Measurements from ENCODE around the gene DZANK1.
"Not testable (repeated sequence)": the region's sequence is repeated elsewhere in the genome, so short reads cannot be mapped to it uniquely, and the experiment has no call there.

The DZANK1 gene

DNA sequence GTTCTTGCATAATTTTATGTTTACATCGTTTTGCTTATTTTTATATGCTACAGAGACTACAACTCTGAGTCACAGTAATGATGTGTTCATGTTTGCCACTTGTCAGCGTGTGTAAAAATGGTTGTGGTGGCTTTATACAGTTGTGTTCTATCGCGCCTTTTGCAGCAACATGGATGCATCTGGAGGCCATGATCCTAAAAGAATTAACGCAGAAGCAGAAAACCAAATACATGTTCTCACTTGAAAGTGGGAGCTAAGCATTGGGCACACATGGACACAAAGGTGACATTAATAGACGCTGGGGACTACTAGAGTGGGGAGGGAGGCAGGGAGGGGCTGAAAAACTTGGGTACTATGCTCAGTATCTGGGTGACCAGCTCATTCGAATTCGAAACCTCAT, 39.9 kb upstream of the DZANK1 start:
- TF ChIP-seq, protein P1, sequence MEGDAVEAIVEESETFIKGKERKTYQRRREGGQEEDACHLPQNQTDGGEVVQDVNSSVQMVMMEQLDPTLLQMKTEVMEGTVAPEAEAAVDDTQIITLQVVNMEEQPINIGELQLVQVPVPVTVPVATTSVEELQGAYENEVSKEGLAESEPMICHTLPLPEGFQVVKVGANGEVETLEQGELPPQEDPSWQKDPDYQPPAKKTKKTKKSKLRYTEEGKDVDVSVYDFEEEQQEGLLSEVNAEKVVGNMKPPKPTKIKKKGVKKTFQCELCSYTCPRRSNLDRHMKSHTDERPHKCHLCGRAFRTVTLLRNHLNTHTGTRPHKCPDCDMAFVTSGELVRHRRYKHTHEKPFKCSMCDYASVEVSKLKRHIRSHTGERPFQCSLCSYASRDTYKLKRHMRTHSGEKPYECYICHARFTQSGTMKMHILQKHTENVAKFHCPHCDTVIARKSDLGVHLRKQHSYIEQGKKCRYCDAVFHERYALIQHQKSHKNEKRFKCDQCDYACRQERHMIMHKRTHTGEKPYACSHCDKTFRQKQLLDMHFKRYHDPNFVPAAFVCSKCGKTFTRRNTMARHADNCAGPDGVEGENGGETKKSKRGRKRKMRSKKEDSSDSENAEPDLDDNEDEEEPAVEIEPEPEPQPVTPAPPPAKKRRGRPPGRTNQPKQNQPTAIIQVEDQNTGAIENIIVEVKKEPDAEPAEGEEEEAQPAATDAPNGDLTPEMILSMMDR (IDR thresholded peaks at IDR 0.05; ENCODE audit: control insufficient read depth, extremely low read depth, insufficient read depth): no peak
- no peak for DNase-seq (ENCODE audit: low read depth)
- H3K4me3 ChIP-seq (ENCODE audit: low read depth, low read length): peak overlapping the region; percentile 86

DNA sequence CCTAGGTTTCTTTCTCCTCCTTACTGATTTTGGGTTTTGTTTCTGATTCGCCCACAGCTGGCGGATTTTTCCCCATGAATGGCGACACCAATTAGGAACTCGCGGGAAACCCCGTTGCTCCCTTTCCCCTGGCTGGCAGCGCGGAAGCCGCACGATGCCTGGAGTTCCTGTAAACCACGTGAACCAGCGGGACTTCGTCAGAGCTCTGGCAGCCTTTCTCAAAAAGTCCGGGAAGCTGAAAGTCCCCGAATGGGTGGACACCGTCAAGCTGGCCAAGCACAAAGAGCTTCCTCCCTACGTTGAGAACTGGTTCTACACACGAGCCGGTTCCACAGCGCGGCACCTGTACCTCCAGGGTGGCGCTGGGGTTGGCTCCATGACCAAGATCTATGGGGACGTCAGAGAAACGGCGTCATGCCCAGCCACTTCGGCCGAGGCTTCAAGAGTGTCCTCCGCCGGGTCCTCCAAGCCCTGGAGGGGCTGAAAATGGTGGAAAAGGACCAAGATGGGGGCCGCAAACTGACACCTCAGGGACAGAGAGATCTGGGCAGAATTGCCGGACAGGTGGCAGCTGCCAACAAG, 37.7 kb upstream of the DZANK1 start:
- TF ChIP-seq, protein P1 (IDR thresholded peaks at IDR 0.05; ENCODE audit: control insufficient read depth, extremely low read depth, insufficient read depth): no peak
- no peak overlapping the region for H3K4me3 ChIP-seq (ENCODE audit: low read depth, low read length)
- no peak for DNase-seq (ENCODE audit: low read depth)

DNA sequence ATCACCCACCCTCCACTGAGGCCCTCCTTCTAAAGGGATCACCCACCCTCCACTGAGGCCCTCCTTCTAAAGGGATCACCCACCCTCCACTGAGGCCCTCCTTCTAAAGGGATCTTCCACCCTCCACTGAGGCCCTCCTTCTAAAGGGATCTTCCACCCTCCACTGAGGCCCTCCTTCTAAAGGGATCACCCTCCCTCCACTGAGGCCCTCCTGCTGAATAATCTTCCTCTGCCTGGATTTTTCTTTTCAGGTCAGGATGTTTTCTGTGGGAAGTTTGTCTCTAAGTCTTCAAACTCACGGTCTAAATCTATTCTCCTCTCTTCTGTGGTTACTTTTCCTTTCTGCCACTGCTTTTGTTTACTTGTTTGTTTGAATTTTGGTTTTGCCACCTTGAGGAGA, 34.8 kb upstream of the DZANK1 start:
- DNase-seq (ENCODE audit: low read depth); H3K4me3 ChIP-seq (ENCODE audit: low read depth, low read length): not testable (repeated sequence)

DNA sequence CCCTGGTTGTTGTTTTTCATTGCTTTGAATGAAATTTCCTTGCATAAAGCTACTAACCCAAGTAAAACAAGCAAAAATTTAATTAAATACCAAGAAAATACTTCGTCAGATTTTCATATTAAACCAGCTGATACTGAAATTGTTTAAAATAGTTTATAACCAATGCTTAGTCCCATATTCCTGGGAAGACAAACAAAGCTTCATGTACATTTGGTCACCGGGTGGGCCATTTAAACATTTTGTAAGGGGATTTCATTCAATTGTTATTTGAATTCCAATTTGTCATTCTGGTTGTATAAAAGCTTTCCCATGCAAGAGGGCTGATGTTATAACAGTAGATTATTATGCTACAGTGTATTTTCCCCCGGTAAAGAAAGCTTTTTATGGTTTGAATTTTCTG, 30.8 kb upstream of the DZANK1 start:
- no peak overlapping the region; the same call in 1 of the 2 replicates for H3K4me3 ChIP-seq (ENCODE audit: low read depth, low read length)
- DNase-seq (ENCODE audit: low read depth): no peak
- TF ChIP-seq, protein P1 (IDR thresholded peaks at IDR 0.05; ENCODE audit: control insufficient read depth, extremely low read depth, insufficient read depth): no peak

GRCh38 chr20:18496740-18497592, 30.1 kb upstream of the DZANK1 start, which contains the start of gene RBBP9:
TSS of gene RBBP9 (minus strand) at chr20:18497225. CDS start at chr20:18497167, 58 bp downstream.
- H3K4me3 ChIP-seq (ENCODE audit: low read depth, low read length): peak within 1 kb of the TSS; percentile 81
- peak; percentile 55 for DNase-seq (ENCODE audit: low read depth)
- TF ChIP-seq, protein P1 (IDR thresholded peaks at IDR 0.05; ENCODE audit: control insufficient read depth, extremely low read depth, insufficient read depth): no peak

GRCh38 chr20:18496042-18496441, 29.2 kb upstream of the DZANK1 start:
- DNase-seq (ENCODE audit: low read depth): peak; percentile 49

GRCh38 chr20:18488301-18488700, 21.5 kb upstream of the DZANK1 start:
- DNase-seq (ENCODE audit: low read depth): no peak
- TF ChIP-seq, protein P1 (IDR thresholded peaks at IDR 0.05; ENCODE audit: control insufficient read depth, extremely low read depth, insufficient read depth): no peak
- H3K4me3 ChIP-seq (ENCODE audit: low read depth, low read length): no peak overlapping the region

More at GRCh38 chr20:18496042-18496441, 29.2 kb upstream of the DZANK1 start:
- H3K4me3 ChIP-seq (ENCODE audit: low read depth, low read length): peak overlapping the region; percentile 81
- TF ChIP-seq, protein P1 (IDR thresholded peaks at IDR 0.05; ENCODE audit: control insufficient read depth, extremely low read depth, insufficient read depth): no peak
